LNCaP clone FGC (cell line): ENCODE measurements around the gene OR6B1.
A peak's percentile ranks its signal among the peaks of the same experiment; 100 is the strongest.

Source experiments
- DNase-seq: peaks from one replicate; pipeline ENCODE4 v3.0.0-alpha.2; 2011; ENCODE audit warnings: low read depth
- H3K4me3 ChIP-seq: 2 replicates; pipeline ENCODE4 v1.5.1; 2011; ENCODE audit warnings: mild to moderate bottlenecking, low read depth, low read length, control low read depth
- TF ChIP-seq, protein P1 (sequence below): IDR thresholded peaks from 2 replicates; pipeline ENCODE4 v1.5.1; 2012; ENCODE audit warnings: mild to moderate bottlenecking; ENCODE audit not compliant: control insufficient read depth, insufficient read depth; ENCODE audit errors: extremely low read depth

Gene OR6B1

GRCh38 chr7:143965280-143965679 lies 34.8 kb upstream of the OR6B1 start:
- no peak overlapping the region for H3K4me3 ChIP-seq
- TF ChIP-seq, protein P1, sequence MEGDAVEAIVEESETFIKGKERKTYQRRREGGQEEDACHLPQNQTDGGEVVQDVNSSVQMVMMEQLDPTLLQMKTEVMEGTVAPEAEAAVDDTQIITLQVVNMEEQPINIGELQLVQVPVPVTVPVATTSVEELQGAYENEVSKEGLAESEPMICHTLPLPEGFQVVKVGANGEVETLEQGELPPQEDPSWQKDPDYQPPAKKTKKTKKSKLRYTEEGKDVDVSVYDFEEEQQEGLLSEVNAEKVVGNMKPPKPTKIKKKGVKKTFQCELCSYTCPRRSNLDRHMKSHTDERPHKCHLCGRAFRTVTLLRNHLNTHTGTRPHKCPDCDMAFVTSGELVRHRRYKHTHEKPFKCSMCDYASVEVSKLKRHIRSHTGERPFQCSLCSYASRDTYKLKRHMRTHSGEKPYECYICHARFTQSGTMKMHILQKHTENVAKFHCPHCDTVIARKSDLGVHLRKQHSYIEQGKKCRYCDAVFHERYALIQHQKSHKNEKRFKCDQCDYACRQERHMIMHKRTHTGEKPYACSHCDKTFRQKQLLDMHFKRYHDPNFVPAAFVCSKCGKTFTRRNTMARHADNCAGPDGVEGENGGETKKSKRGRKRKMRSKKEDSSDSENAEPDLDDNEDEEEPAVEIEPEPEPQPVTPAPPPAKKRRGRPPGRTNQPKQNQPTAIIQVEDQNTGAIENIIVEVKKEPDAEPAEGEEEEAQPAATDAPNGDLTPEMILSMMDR = no peak
- no peak for DNase-seq

- peak; percentile 94 for DNase-seq
- H3K4me3 ChIP-seq = no peak overlapping the region
Observed at GRCh38 chr7:143967398-143967797, 32.7 kb upstream of the OR6B1 start.

DNA sequence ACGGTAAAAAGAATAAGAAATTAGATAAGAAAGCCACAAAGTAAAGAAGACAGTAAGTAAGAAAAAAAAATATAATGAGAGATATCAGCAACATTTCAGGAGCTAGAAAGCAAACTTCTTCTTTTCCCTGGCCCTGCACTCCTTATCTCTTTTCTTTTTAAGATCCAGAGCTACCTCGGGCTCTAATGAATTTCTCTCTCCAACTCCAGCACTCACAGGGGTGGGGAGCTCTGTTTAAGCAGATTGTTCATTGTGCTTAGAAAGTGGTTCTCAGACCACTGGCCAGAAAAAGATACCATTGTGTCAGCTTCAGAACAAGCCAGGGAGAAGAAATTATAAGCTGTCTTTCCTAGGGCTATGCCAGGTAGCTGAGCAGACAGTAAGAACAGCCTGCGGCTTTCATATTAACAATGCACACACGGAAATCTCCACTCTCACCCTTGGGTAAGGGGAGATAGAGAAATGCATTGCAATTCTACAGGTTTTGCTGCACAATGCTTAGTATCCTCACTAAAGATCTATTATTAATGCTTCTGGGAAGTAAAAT lies 26.2 kb upstream of the OR6B1 start:
- no peak for DNase-seq
- H3K4me3 ChIP-seq = peak overlapping the region; percentile 7; the same call in 1 of the 2 replicates
- TF ChIP-seq, protein P1 = no peak

More at GRCh38 chr7:143967398-143967797, 32.7 kb upstream of the OR6B1 start:
- TF ChIP-seq, protein P1 = no peak

- TF ChIP-seq, protein P1 = no peak
- peak overlapping the region; percentile 7; the same call in 1 of the 2 replicates for H3K4me3 ChIP-seq
- peak; percentile 84 for DNase-seq
Observed at GRCh38 chr7:143974459-143974858, 25.7 kb upstream of the OR6B1 start.

GRCh38 chr7:143975617-143976016 lies 24.5 kb upstream of the OR6B1 start:
- DNase-seq = no peak

GRCh38 chr7:143978585-143978984 lies 21.5 kb upstream of the OR6B1 start:
- DNase-seq = no peak
- no peak overlapping the region for H3K4me3 ChIP-seq
- TF ChIP-seq, protein P1 = no peak

More at GRCh38 chr7:143975617-143976016, 24.5 kb upstream of the OR6B1 start:
- TF ChIP-seq, protein P1 = no peak
- H3K4me3 ChIP-seq = no peak overlapping the region

- no peak for DNase-seq
- H3K4me3 ChIP-seq = no peak overlapping the region
- TF ChIP-seq, protein P1 = no peak
Observed at GRCh38 chr7:143979359-143979758, 20.8 kb upstream of the OR6B1 start.
